NCI-H524 treated with DMSO at 0.1 percent for 48 hours (cell line): ENCODE measurements around the gene ANKRD45.
"Not testable (repeated sequence)": the region's sequence is repeated elsewhere in the genome, so short reads cannot be mapped to it uniquely, and the experiment has no call there.

Source experiments
- DNase-seq: peaks from one replicate; lab custom pipeline; 2025; lab: John Stamatoyannopoulos, UW

ANKRD45 gene

DNA sequence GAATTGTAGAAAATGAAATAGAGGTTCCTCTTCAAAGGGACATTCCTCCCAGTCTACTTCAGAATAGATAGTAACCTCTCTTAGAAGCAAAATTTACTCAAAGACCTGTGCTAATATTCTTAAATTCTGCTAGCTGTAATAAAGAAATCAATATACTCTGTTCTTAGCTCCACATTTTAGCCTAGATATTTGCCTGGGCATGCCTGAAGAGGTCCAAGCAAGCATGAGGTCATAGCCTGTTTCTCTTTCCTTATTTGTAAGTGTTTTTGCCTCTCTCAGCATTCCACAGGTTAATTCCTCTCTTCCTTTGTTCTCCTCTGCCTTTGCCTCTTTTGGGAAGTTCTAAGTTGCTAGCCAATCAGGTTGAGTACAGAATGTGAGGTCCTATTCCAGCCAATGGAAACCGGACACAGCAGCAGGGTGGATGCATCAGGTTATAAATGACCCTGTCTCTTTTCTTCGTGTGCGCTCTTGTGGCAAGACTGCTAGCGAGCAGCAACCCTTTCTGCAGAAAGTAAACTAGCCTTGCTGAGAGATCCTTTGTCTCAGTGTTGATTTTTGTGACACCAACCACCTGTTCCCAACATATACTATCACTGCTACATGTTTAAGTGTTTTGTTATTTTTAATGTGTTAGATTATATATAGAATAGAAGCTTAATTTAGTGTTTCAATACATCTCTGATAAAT is 27.1 kb downstream of the ANKRD45 start:
- not testable (repeated sequence) for DNase-seq

DNA sequence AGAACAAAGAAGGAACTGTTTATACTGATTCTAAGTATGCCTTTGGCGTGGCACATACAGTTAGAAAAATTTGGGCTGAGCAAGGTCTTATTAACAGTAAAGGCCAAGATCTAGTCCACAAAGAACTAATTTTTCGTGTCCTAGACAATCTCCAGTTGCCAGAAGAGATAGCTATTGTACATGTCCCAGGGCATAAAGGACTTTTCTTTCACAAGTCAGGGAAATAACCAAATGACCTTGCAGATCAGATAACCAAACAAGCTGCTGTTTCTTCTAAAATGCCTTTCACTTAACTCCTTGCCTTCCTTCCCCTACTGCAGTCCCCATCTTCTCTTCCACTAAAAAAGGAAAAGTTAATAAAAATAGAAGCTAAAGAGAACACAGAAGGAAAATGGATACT is 30.5 kb downstream of the ANKRD45 start:
- no peak for DNase-seq

DNA sequence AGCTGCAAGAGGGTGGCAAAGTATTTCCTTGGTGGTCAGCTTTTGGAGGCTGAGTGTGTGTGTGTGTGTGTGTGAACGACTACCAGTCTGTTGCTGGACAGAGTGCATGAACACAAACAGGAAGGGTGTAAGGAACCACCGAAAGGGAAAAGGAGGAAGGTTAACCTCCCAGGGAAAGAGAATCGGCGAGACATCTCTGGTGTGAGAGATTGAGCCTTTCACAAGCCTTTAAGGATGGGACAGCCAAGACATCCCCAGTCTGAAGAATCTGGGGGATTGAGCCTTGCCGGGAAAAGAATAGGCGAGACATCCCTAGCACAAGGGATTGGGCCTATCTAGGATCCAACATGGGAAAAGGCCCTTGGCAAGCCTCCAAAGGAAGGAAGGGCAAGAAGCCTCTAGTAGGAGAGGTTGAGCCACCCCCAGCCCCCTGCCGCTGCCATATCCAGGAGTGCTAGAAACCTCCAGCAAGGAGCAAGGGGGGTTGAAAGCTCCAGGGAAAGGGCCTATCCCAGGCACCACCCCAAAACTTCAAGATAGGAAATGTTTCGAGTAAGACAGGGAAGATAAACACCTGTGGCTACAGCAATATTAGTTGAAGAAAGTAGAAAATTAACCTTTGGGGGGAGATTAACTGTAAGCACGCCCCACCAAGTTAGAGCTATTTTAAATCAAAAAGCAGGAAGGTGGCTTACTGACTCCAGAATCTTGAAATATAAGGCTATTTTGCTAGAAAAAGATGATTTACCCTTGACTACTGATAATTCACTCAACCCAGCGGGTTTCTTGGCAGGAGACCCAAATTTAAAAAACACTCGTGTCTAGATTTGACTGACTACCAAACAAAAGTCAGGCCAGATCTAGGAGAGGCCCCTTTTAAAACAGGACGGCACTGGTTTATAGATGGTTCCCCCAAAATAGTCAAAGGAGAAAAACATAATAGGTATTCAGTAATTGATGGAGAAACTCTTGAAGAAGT is 31.3 kb downstream of the ANKRD45 start:
- DNase-seq: no peak

DNA sequence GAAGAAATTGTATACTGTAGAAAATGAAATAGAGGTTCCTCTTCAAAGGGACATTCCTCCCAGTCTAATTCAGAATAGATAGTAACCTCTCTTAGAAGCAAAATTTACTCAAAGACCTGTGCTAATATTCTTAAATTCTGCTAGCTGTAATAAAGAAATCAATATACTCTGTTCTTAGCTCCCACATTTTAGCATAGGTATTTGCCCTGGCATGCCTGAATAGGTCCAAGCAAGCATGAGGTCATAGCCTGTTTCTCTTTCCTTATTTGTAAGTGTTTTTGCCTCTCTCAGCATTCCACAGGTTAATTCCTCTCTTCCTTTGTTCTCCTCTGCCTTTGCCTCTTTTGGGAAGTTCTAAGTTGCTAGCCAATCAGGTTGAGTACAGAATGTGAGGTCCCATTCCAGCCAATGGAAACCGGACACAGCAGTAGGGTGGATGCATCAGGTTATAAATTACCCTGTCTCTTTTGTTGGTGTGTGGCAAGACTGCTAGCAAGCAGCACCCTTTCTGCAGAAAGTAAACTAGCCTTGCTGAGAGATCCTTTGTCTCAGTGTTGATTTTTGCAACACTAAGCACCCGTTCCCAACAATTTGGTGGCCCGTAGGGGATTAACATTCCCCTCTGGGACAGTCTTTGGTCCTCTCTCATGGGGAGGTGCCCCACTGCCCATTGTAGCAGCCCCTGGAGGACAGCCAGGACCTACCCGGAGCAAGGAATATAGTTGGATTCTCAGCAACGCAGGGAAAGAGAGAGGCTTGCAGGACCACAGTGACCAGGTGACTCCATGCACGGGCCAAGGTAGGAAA is 32.2 kb downstream of the ANKRD45 start:
- not testable (repeated sequence) for DNase-seq

DNA sequence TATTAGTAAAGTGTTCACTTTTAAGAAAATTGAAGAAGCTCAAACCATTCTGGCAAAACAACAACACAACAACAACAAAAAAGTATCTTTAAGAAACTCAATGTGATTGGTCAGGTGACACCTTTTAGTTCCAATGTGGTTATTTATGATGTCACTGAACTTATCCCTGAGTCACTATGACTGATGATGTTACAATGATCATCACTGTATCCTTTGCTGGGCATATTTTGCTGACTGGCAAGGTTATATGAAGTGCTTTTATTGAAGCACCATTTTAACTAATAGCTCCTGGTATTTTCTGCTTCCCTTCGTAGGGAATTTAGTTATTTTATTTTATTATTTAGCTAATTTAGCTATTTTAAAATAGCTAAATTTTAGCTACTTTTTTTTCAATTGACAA is 34.5 kb downstream of the ANKRD45 start, which contains the start of gene TEX50:
TEX50 (plus strand) TSS at position 223 of the 400 bp plus-strand sequence. CDS start 184 bp downstream, outside the sequence.
- DNase-seq: no peak

DNA sequence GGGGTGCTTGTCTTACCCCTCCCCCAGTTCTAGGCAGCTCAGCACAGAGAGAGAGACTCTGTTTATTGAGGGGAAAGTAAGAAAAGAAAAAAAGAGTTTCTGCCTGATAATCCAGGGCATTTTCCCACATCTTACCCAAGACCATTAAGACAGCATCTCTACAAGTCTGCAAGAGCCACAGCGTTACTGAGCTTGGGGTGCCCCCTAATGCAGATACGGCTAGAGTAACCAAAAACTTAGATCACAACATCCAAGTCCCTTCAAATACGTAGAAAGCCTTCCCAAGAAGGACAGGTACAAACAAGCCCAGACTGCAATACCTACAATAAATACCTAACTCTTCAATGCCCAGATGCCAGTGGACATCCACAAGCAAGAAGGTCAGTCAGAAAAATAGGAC is 40.8 kb downstream of the ANKRD45 start:
- DNase-seq: no peak

- DNase-seq: no peak
Measured at GRCh38 chr1:173627269-173627668, 42.4 kb downstream of the ANKRD45 start.

DNA sequence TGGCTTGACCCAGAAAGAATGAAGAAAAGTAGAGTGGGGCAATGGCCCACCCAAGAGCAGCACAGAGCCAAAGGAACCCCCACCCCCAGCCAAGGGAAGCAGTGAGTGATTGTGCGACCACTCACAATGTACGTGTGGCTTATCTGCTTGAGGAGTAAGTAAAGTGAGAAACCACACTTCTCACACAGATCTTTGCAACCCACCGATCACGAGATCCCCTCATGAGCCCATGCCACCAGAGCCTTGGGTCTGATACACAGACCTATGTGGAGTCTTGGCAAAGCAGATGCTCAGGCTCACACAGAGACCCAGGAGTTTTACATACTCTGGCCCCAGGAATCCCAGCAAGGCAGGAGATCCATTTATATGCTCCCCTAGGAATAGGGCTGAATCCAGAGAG is 52.8 kb downstream of the ANKRD45 start:
- no peak for DNase-seq

GRCh38 chr1:173613086-173613485 is 56.6 kb downstream of the ANKRD45 start:
- not testable (repeated sequence) for DNase-seq

GRCh38 chr1:173608503-173609216 is 61.0 kb downstream of the ANKRD45 start:
- DNase-seq: no peak

DNA sequence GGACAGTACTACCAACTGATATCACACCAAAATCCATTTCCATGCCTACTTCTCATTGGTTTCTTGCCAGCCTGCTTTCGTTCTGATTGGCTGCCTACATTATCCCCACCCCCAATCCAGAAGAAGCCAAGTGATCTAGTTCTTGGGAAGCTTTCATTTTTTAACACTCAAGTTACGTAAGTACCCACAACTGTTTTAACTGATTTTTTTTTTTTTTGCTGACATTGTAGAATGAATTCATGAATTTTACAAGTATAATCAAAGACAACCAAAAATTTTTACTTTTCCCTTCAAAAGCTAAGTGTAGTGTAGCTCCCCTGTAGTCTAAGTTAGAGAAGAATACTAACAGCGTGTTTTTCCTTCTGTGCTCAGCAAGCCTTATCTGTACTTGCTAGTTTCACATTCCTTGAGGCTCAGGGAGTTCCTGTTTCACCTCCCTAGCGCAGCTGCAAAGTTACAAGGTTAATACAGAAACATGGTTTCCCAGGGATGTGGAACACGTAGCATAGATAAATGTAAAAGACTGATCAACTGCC is 66.5 kb downstream of the ANKRD45 start, which contains the start of gene SLC9C2:
SLC9C2 (minus strand) TSS at position 17 of the 536 bp plus-strand sequence. CDS start 1,296 bp downstream, outside the sequence.
- DNase-seq: no peak

- no peak for DNase-seq
Measured at GRCh38 chr1:173601588-173601987, 68.1 kb downstream of the ANKRD45 start.

DNA sequence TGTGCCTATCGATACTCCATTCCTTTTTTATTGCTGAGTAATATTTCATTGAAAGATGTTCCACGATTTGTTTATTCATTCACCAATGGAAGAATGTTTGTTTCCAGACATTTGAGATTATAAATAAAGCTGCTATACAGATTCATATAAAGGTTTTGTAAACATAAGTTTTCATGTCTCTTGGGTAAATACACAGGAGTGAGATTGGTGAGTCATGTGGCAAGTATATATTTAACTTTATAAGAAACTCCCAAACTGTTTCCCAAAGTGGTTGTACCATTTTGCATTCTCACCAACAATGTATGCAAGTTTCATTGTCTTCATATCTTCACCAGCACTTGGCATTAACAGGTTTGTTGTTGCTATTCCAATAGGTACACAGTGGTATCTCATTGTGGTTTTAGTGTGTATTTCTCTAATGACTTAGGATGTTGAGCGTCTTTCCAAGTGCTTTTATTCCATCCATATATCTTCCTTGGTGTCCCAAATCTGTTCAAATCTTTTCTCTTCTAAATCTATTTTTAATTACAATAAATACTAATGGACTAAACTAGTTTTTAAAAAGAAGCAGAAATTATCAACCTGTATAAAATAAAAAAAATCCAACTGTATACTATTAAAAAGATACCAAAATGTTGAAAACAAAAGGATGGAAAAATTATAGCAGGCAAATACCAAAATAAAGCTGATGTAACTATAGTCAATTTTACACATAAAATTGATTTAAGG is 73.4 kb downstream of the ANKRD45 start:
- DNase-seq: no peak

- not testable (repeated sequence) for DNase-seq
Measured at GRCh38 chr1:173591138-173591537, 78.5 kb downstream of the ANKRD45 start.

GRCh38 chr1:173590557-173590956 is 79.1 kb downstream of the ANKRD45 start:
- no peak for DNase-seq

DNA sequence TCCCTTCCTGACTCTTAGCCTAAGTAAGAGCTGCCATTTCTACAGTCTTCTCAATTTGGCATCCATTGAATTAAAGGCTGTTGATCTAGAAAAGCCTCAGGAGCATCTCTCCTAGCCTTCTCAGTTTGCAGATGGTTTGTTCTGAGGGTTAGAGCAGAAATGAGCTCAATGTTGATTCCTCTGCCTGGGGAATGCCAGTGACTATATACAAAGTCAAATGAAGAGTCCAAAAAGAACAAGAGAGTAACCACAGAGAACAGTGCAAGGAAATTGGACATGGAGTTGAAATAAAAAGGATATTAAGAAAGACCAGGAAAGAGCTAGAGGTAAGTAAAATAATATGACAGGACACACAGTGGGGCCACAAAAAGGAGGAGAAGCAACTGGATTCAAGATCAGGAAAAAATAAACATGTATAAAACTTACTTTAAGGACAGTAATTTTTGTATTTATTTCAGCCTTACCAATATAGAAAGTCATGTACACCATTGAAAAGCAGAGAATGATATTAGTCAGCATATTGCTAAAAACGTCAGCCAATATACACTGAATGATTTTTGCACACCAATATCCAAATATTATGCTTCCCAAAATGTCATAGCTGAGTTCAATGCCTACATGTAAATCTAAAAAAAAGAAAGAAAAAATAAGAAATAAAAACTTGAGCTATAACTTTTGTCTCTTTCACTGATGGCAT is 88.1 kb downstream of the ANKRD45 start:
- no peak for DNase-seq

GRCh38 chr1:173580658-173581057 is 89.0 kb downstream of the ANKRD45 start:
- no peak for DNase-seq

DNA sequence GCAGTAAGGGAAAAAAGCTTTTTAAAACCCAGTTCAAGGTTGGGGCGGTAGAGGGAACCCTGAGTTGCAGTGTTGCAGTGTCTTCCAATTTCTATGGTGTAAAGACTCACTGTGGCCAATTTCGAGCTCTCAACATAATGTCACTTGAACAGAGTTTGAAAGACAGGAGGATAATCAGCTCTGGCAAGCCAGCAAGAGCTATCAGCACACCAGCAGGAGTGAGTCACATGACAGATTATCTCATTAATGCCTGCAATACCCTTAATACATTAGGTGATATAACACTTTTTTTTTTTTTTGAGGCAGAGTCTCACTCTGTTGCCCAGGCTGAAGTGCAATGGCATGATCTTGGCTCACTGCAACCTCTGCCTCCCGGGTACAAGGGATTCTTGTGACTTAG is 89.6 kb downstream of the ANKRD45 start:
- DNase-seq: no peak

DNA sequence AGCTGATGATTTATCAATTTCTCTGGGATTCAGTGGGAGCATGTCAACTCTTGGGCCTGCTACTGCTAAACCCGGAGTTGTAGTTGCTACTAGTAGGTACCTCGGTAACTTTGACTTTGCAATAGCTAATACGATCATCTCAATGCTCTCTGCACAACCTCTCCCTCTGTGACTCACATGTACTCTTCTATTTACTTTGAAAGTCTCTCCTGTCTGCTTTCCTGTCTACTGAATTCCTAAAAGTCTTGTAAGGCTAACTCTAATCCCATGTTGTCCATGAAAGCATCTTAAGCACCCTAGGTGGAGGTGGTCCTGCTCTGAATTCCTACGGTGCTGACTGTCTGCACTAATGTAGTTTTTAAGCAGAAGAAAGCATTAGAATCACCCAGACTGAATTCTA is 96.1 kb downstream of the ANKRD45 start:
- no peak for DNase-seq
